Peyer's patch (tissue), 4 donors: ENCODE data around the gene MSH2.
"Not testable (repeated sequence)": the region's sequence is repeated elsewhere in the genome, so short reads cannot be mapped to it uniquely, and the experiment has no call there.

Source experiments
- CTCF ChIP-seq, 6 experiments: fragments of 450-650 bp in 4 of 6; fragments of 200-600 bp in 2 of 6; sonication (generic) in 1 of 6; IDR thresholded peaks; one replicate each; pipeline ENCODE4 v1.5.1; 2017 to 2019; ENCODE audit warnings: antibody characterized with exemption in 6 of 6, mild to moderate bottlenecking in 3 of 6, moderate library complexity in 1 of 6
- POLR2A ChIP-seq, 2 donors: fragments of 450-650 bp; IDR thresholded peaks; one replicate each; pipeline ENCODE4 v1.5.1; 2017; ENCODE audit warnings: antibody characterized with exemption in 2 of 2, mild to moderate bottlenecking in 2 of 2, moderate library complexity in 2 of 2

GRCh38 chr2:47454818-47455217 lies 51.9 kb downstream of the MSH2 start:
- TF ChIP-seq POLR2A, CTCF (IDR thresholded peaks at IDR 0.05): not testable (repeated sequence)
